Stimulated activated CD4-positive, alpha-beta T cell treated with anti-CD3 and anti-CD28 coated beads, TNF-alpha, amount 100 ng/mL, for 24 hours (primary cell): ENCODE results near the gene SPSB3.

Experiments used
- DNase-seq, 3 experiments: peaks; one replicate each; pipeline ENCODE4 v3.0.0-alpha.2; 2020; ENCODE audit warnings: low read depth in 3 of 3

SPSB3 gene

DNA sequence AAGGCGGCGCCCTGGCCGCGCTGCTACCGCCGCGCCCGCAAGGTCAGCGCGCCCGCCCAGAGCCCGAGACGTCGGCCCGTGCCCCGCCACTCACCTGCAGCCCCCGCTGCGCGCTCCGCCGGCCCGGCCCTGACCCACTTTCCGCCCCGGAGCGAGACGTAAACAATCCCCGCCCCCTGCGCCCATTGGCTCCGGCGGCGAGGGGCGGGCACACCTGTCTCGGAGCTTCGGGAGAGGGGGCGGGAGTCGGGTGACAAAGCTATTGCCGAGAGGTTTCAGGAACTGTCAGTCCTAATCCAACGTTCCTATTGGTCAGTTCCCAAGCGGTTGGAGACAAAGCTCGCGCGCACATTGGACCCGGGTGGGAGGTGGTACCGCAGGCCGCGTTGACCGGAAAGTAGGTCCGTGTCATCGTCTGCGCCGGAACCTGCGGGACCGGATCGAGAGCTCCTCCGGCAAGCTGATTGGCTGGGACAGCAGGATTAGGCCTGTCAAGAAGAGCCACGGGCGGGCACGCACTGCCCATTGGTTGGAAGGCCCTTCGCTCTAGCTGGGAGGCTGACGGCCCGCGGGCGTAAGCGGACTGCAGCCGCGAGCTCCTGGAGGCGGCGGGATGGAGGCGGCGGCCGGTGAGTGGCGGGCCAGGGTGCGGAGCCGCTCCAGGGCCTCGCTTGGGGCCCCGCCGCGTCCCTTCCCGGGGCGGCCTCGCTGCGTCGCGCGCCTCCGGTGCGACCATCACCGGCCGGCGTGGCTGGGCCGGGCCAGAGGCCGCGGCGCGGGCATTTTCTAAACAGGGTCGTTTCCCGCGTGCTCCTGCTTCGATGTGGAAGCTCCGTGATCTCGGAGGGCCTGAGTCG, at the start of gene SPSB3, which contains the start of gene NUBP2:
Gene SPSB3, minus strand, starts transcription at position 164 of the 857 bp plus-strand sequence. CDS start 1,088 bp downstream, outside the sequence.
Gene NUBP2, plus strand, starts transcription at position 553 of the 857 bp plus-strand sequence. Its CDS starts 61 bp downstream, at position 614.
- DNase-seq, result peak; percentile 97 to 99 (median 98)

DNA sequence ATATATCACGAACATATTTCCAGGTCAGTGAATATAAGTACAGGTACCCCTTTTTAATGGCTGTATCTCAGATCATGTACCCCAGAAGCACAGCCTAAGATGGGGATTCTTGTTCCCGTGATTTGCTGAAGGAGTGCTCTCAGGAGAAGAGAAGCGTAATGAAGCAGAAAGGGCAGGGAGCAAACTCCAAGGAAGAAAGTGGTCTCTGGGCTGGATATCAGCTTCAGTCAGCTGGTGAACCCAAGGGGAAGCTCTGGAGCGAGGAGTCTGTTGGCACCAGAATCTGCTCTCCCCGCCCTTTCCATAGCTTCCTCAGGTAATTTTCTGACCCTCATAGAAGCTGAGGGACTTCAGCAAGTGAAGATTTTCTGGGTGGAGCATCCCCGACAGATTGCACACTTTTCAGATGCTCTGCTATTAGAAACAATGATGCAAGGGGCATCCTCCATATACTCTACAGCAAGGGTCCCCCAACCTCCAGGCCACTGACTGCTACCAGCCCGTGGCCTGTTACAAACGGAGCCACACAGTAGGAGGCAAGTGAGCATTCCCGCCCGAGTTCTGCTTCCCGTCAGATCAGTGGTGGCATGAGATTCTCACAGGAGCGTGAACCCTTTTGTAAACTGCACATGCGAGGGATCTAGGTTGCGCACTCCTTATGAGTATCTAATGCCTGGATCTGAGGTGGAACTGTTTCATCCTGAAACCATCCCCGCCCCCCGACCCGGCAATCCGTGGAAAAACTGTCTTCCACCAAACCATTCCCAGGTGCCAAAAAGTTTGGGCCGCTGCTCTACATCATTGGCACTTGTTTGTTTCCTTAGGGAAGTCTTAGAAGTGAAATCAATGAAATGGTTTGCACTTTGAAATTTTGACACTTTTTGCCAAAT, 49.1 kb upstream of the SPSB3 start:
- DNase-seq, result no peak

DNA sequence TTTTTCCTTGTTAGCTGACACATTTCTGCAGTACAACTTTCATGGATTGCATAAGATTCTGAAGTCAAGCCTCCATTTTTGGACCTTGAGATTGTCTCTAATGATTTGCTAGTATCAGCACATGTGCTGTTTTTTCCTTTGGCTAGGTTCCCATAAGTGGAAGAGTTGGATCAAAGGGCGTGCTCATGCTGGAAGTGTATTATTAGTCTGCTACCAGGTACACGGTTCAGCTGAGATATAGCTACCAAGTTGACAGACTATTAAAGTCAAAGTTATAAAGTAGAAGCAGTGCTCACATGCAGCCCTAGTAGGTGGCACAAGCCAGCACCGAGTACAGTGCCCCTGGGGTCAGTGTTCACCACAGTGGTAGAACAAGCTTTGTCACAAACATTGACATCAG, 47.8 kb upstream of the SPSB3 start:
- DNase-seq, result no peak

DNA sequence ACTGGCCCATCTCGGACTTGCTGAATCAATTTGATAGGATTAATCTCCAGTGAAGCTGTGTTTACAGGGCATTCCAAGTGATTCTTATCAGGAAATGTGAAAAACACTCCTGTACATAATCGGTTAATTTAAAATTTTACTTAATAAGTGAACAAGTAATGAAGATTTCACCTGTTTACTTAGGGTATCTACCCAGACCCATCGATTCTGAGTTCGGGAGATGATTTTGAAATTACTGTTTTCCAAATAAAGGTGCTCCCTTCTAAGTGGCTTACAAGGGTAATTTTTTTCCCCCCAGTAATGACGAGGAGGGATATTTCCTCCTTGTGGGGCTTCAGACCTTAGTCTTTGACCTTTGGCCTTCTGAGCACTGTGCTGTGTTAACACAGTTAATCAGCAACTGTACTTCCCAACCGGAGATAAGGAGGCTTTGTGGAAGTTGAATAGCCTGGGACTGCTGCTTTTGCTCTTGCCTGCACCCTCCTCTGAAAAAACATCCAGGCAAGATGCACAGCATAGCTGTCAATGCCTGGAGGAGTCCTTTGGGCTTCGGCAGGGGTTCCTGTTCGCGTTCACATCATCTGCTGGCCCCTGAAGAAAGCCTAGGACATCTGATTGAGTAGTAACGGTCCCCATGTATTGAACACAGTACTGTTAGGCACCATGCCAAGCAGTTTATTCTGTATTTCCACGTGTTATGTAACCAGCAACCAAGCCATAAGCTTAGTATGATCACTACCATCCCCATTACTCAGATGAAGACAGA, 46.5 kb upstream of the SPSB3 start:
- no peak for DNase-seq

DNA sequence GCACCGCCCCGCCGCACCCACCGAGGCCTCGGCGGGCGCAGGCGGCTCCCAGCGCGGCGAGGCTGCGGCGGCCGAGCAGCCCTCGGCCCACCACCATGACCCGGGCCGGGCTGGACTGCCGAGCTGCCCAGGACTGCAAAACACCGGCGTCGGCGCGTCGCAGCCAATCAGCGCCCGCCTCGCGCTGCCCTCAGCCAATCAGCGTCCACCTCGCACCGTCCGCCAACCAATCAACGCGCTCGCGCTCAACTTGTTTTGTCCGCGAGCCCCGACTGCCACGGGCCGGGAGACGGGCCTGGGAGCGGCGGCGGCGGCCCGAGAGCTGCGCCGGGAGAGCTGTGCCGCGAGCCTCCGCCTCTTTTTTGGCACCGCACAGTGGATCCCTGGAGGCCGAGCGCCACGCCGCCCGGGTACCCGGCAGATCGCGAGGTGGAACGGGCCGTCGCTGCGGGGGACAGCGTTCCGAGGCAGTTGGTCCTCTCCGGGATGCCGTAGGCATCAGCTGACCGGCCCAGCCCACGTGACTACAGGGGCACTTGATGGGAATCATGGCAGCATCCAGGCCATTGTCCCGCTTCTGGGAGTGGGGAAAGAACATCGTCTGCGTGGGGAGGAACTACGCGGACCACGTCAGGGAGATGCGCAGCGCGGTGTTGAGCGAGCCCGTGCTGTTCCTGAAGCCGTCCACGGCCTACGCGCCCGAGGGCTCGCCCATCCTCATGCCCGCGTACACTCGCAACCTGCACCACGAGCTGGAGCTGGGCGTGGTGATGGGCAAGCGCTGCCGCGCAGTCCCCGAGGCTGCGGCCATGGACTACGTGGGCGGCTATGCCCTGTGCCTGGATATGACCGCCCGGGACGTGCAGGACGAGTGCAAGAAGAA, 44.6 kb upstream of the SPSB3 start, which contains the start of the genes FAHD1 and HAGH:
Gene FAHD1, plus strand, starts transcription at position 516 of the 883 bp plus-strand sequence. Its CDS starts 33 bp downstream, at position 549.
Gene HAGH, minus strand, starts transcription at position 135 of the 883 bp plus-strand sequence. Its CDS starts 38 bp downstream, at position 97.
- peak; percentile 79 to 89 (median 86) for DNase-seq

DNA sequence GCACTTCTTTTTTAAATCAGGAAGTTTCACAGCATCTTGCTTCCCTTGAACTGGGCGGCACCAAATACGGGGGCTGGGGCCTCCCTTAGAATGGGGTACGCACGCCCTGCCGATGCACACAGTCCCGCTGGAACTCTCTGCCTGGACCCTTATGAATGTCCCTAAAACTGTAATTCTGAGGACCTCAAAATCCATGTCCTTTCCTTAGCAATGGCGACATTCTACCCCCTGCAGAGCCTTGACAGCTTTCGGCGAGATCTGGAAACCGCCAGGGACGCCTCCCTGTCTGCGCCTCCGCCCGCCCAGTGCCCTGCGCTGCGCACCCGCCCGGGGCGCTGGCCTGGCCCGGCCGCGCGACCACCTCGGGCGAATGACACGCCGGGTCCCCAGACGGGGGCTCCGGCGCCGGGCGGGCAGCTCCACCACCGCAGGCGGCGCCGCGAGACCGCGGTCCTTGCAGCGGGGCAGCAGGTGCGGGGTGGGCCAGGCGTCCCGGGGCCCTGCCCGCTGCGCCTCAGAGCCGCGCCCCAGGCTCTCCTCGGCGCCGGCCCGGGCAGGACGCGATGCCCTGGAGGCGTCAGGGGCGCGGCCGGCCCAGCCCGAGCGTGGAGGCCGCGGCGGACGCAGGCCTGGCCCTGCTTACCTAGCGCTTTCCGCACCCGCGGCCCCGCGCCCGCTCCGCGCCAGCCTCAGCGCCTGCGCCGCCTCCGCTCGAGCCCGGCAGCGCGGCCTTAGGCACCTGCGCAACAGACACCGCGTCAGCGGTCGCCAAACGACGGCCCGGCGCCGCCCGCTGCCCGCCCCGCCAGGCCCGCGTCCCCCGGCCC, 43.7 kb upstream of the SPSB3 start:
- peak; percentile 15 to 69 (median 47) for DNase-seq

DNA sequence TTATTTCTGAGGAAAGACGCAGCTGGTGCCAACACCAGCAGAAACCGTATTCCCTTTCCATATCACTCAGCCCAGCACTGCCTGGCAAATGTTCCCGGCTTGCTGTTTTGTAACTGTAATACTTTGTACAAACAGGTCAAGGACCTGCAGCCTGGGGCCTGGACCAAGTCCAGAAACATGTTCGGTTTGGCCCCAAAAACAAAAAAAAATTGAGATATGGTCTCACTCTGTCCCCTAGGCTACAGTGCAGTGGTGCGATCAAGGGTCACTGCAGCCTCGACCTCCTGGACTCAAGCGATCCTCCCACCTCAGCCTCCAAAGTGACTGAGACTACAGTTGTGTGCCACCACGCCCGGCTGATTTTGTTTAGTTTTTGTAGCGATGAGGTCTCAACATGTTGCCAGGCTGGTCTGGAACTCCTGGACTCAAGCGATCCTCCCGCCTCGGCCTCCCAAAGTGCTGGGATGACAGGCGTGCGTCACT, 43.1 kb upstream of the SPSB3 start:
- DNase-seq, result no peak

DNA sequence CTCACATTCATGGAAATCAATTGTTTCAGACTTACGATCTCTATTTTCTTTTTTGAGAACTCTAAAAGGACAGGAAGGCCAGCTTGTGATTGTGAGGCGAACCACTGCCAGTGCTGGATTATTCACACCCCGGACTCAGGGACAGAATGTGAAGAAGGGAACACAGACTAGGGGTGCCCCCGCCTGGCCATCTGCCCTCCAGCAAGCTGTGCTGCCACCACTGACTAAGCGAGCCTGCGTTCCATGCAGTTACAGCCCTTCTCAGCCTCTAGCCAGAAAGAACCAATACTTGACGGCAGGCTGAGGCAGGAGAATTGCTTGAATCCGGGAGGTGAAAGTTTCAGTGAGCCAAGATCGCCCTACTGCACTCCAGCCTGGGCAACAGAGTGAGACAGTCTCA, 41.5 kb upstream of the SPSB3 start:
- DNase-seq, result no peak

DNA sequence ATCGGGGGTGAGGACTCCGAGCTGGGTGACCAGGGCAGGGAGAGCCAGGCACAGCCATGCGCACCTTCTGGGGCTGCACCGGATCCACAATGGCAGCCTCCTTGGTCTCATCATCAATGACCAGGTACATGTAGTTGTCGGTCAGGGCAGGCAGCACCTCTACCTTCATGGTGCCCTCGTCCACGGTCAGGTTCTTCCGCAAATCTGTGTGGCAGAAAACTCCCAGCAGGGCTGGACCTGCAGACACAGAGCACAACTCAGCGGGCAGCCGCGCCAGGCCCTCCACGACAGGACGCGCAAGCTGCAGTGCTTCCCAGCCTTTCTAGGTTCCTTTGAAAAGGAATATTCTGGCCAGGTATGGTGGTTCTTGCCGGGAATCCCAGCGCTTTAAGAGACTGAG, 40.4 kb upstream of the SPSB3 start:
- DNase-seq, result no peak

DNA sequence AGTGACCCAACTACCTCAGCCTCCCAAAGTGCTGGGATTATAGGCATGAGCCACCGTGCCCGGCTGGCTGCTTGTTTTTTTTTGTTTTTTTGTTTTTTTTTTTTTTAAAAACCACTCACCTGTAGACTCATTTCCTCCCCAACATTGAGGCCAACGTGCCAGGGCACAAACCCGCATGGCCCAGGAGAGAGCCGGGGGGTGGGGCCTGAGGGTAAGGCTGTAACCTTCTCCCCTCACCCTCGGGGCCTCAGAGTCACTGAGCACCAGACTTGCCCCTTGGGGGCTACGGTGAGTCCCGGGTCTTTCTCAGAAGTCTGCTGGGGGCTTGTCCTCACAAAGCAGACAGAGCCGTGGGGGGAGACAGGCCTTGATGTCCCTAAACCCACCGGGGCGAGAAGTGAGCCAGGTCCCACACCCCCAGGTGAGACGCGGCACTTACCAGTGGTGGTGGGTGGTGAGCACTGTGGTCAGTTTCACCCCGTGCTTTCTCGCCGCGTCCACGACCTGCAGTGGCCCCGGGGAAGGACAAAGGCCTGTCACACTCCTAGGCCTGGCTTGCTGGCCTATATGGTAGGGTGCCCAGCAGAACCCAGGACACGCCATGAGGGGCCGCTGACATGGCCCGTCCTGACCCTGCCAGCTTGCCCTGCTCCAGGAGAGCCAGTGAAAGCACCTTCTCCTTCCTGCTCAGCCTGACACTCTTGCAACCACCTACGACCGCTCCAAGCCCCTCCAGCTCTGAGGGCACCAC, 39.7 kb upstream of the SPSB3 start:
- no peak for DNase-seq

DNA sequence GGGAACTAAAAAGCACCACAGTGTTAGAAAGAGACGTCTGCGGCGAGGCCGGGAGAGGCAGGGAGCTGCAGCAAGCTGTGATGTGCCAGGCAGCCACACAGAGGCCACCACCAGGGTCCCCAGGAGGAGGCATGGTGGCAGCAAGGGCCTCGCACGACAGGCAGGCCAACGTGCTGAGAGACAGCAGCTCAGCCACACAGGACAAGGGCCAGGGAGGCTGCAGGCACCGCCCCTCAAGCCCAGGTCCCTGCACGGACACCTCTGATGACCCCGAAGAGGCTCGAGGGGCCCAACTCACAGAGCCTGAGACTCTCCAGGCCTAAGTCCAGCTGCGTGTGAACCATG, 38.5 kb upstream of the SPSB3 start:
- no peak for DNase-seq

DNA sequence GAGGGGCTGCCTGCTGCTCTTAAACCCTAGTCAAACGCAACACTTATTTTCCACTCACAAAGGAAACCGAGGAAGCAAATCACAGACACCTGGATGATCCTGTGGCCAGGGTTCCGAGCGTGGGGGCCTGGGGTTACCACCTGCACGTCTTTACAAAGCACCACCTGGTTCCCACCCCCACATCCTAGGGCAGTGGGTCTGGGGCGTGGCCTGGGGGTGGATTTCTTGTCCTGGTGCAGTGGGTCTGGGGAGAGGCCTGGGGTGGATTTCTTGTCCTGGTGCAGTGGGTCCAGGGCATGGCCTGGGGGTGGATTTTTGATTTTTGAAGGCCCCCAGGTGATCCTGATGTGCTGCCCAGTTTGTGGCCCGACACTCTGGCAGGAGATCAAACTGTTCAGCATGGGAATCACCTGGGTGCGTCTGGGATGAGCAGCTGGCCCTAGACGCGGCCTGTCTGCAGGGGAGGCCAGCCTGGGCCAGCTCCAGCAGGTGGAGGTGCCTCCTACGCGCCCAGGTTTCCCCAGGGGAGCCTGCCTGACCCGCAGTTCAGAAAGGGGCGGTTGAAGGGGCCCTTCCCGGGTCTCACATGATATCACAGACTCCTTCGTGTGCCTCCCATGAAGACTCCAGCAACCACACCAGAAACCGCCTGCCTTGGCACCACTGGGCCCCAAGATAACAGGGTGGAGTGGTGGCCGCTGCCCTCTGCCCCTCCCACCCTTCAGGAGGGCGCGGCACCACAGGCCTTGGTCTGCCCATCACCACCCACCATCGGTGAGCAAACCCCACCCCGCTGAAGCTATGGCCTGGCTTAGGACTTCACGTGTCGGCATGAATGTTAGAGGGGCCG, 38.0 kb upstream of the SPSB3 start:
- DNase-seq, result no peak

DNA sequence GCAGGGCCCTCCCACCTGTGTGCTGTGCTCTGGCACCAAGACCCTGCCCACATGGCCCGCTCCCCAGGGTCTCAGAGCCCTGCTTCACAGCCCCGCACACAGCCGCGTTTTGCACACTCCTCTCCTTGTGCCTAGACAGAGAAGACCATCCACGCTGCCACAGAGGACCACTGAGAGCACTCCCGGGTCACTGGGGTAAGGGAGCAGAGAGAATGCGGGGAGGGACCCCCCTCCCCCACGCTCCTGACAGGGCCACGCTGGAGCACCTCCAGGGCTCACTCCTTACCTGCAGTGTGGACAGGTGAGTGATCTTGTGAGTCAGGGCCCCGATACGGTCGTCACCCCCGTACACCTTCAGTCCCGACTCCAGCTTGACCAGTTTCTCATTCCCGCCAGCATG, 37.2 kb upstream of the SPSB3 start:
- no peak for DNase-seq

DNA sequence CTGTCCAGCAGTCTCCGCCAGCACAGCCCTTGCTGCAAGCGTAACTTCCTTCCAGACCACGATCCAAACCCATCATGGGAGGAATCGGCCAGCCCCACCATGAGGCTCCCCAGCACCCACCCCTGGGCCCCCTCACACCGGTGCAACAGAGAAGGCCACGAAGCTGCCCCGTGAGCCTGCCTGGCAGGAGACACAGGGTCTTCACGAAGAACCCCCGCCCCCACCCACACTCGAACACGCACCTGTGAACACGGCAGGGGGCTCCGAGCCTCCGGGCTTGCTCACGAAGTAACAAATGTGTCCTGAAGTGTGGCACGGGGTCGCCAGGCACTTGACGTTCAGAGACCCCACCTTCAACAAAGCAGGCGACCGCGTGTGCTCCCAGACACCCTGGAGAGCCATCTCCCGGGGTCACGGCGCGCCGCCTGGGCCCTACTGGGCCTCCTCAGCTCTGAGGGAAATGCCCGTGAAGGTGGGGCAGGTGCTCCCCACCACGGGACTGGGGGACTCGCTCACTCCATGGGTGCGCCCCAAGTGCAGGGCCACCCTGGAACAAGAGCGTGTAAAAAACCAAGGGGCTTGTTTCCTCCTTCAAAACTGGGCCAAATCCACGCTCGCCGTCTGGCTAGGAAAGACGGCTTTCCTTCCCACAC, 36.6 kb upstream of the SPSB3 start:
- DNase-seq, result no peak

DNA sequence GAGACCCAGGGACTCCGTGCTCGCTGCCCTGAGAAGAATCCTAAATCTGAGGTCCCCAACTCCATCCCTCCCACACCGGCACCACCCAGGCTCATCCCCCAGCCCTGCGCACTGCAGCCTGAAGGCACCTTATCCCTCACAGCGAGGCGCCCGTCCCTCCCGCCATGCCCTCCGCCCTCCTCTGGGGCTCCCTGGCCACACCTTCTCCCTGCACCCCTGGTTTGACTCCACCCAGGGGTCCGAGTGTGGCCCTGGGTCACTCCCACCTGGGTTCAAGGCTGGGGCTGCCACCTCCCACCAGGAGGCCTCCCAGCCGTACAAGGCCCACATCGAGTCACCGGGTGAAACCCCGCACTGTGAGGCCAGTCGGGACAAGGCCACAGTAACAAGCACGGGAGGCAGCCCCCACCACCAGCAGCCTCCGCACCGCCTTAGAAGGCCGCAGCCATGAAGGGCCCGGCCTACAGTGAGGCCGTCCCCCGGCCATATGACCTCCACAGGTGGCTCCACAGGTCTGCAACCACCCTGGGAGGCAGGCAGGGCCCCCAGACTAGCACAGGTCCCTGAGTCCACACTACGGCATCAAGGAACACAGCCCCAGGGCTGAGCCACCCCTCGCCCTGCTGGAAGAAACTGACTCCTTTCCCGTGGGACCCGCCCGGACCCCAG, 36.0 kb upstream of the SPSB3 start:
- DNase-seq, result no peak

DNA sequence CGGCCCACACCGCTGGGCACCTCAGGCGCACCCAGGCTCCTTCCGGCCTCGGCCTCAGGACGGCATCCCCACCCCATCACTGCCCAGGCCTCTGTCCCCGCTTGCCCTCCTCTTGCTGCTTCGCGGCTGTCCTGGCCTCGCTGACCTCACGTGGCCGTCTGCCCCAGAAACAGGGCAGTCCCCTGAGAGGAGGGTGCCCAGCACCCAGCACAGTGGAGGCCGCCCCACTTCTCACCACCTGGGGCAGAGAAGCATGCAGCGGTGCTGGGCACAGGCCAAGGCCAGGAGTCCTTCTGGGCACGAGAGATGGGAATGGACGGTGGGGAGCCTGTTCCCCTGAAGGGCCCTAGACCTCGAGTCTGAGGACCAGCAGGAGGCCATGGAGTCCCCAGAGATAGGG, 35.3 kb upstream of the SPSB3 start:
- no peak for DNase-seq

DNA sequence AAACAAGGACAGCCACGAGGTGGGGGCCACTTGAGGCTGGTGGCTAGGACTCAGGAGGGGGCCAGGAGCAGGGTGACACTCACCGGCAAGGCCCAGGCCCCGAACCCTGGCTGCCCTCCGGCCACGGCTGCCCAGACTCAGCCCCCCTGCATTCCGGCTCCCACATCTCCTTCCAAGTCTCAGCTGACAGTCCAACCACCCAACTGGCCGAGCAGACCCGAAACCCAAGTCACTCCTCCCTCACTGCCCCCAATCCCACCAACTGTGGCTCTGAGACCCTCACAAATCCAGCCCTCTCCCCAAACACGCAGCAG, 34.9 kb upstream of the SPSB3 start:
- DNase-seq, result no peak
